GM23338 (cell line): Measurements from ENCODE around the gene CEBPE. TPM values are rescaled to one million over a fixed set of nuclear protein-coding genes. Genes with fewer than 3 reads are reported as not detected.

ENCODE experiments used
- ATAC-seq: fragments of 200-7000 bp; cut with Tn5 transposase; 3 replicates; pipeline ENCODE4 v1.9.1; 2020
- DNase-seq: peaks from one replicate; pipeline ENCODE4 v3.0.0-alpha.2; 2015; ENCODE audit warnings: low spot score
- H2AFZ ChIP-seq: fragments of 200-600 bp; sonication (generic); 2 replicates; pipeline ENCODE4 v1.8.0; 2016; ENCODE audit warnings: antibody characterized with exemption, mild to moderate bottlenecking, moderate library complexity
- H3F3A ChIP-seq: fragments of 200-600 bp; sonication (generic); replicated peaks from 2 replicates; pipeline ENCODE4 v1.8.0; 2017; ENCODE audit warnings: antibody characterized with exemption, mixed run types, low read depth
- H3K27ac ChIP-seq: fragments of 200-600 bp; sonication (generic); 2 replicates; pipeline ENCODE4 v1.6.1; 2016; ENCODE audit warnings: low read depth
- H3K27me3 ChIP-seq: fragments of 200-600 bp; sonication (generic); 2 replicates; pipeline ENCODE4 v1.8.0; 2016; ENCODE audit warnings: mild to moderate bottlenecking, mixed run types, moderate library complexity; ENCODE audit not compliant: insufficient read depth
- H3K36me3 ChIP-seq: fragments of 200-600 bp; sonication (generic); 2 replicates; pipeline ENCODE4 v1.8.0; 2016; ENCODE audit warnings: mild to moderate bottlenecking; ENCODE audit not compliant: insufficient read depth
- H3K4me1 ChIP-seq: fragments of 200-600 bp; sonication (generic); 2 replicates; pipeline ENCODE4 v1.8.0; 2016; ENCODE audit warnings: mild to moderate bottlenecking, moderate library complexity; ENCODE audit not compliant: insufficient read depth
- H3K4me2 ChIP-seq: fragments of 200-600 bp; sonication (generic); 2 replicates; pipeline ENCODE4 v1.7.1; 2017; ENCODE audit warnings: mixed run types
- H3K4me3 ChIP-seq: fragments of 200-600 bp; sonication (generic); 2 replicates; pipeline ENCODE4 v1.6.1; 2016; ENCODE audit warnings: mixed run types
- H3K79me2 ChIP-seq: fragments of 200-600 bp; sonication (generic); replicated peaks from 2 replicates; pipeline ENCODE4 v1.8.0; 2017; ENCODE audit warnings: mild to moderate bottlenecking; ENCODE audit not compliant: insufficient read depth
- H3K9me2 ChIP-seq: fragments of 200-600 bp; sonication (generic); 2 replicates; pipeline ENCODE4 v1.8.0; 2017; ENCODE audit not compliant: insufficient read depth
- H4K20me1 ChIP-seq: fragments of 200-600 bp; sonication (generic); replicated peaks from 2 replicates; pipeline ENCODE4 v1.8.0; 2017; ENCODE audit warnings: mild to moderate bottlenecking; ENCODE audit not compliant: insufficient read depth
- H3K27ac Mint-ChIP-seq: 2 replicates; pipeline ENCODE4 v1.8.0; 2020; ENCODE audit warnings: inconsistent platforms, mild to moderate bottlenecking, moderate library complexity, mixed read lengths
- H3K27me3 Mint-ChIP-seq: 3 replicates; pipeline ENCODE4 v1.8.0; 2022; ENCODE audit warnings: low read depth, mild to moderate bottlenecking, moderate library complexity, mixed read lengths, inconsistent platforms; ENCODE audit not compliant: insufficient read depth, poor library complexity
- H3K36me3 Mint-ChIP-seq: 3 replicates; pipeline ENCODE4 v1.8.0; 2021; ENCODE audit warnings: low read depth, mild to moderate bottlenecking, inconsistent platforms, moderate library complexity, mixed read lengths
- H3K4me1 Mint-ChIP-seq: 3 replicates; pipeline ENCODE4 v1.8.0; 2020; ENCODE audit warnings: mild to moderate bottlenecking, inconsistent platforms, mixed read lengths
- H3K4me3 Mint-ChIP-seq: 3 replicates; pipeline ENCODE4 v1.8.0; 2021; ENCODE audit warnings: moderate library complexity, mild to moderate bottlenecking, inconsistent platforms, mixed read lengths
- H3K9me3 Mint-ChIP-seq: 3 replicates; pipeline ENCODE4 v1.8.0; 2020; ENCODE audit warnings: moderate library complexity, mild to moderate bottlenecking, inconsistent platforms, mixed read lengths
- CREB1 ChIP-seq: fragments of 250-450 bp; sonication (Bioruptor Pico); IDR thresholded peaks from 2 replicates; pipeline ENCODE4 v1.5.0; 2020; ENCODE audit warnings: low read depth, mild to moderate bottlenecking, moderate library complexity
- CTCF ChIP-seq, 2 experiments: fragments of 200-600 bp in 1 of 2; sonication (generic) in 1 of 2; conservative IDR thresholded peaks; 2 replicates each; pipeline versions ENCODE4 v1.5.1 to v1.6.1; 2016 to 2017; ENCODE audit warnings: antibody characterized with exemption in 2 of 2, low read depth in 2 of 2, mild to moderate bottlenecking in 2 of 2, moderate library complexity in 1 of 2
- EZH2 ChIP-seq: fragments of 200-600 bp; sonication (generic); IDR thresholded peaks from one replicate; pipeline ENCODE4 v1.8.0; 2017; ENCODE audit warnings: antibody characterized with exemption, mild to moderate bottlenecking, low read depth; ENCODE audit not compliant: unreplicated experiment
- EZH2phosphoT487 ChIP-seq: fragments of 200-600 bp; sonication (generic); IDR thresholded peaks from one replicate; pipeline ENCODE4 v1.8.1; 2018; ENCODE audit warnings: antibody characterized with exemption; ENCODE audit not compliant: unreplicated experiment
- JUNB ChIP-seq: IDR thresholded peaks from one replicate; pipeline ENCODE4 v1.6.1; 2016; ENCODE audit warnings: antibody characterized with exemption; ENCODE audit not compliant: unreplicated experiment
- NANOG ChIP-seq: IDR thresholded peaks from 2 replicates; pipeline ENCODE4 v1.6.1; 2016; ENCODE audit warnings: antibody characterized with exemption, borderline replicate concordance
- POLR2AphosphoS5 ChIP-seq: IDR thresholded peaks from 2 replicates; pipeline ENCODE4 v1.6.1; 2016; ENCODE audit warnings: antibody characterized with exemption, low read depth
- STAT1 ChIP-seq: IDR thresholded peaks from one replicate; pipeline ENCODE4 v1.6.1; 2016; ENCODE audit warnings: antibody characterized with exemption; ENCODE audit not compliant: unreplicated experiment
- ZNF114 ChIP-seq: fragments of 250-450 bp; sonication (Bioruptor Pico); IDR thresholded peaks from 2 replicates; pipeline ENCODE4 v1.5.0; 2020; ENCODE audit warnings: mild to moderate bottlenecking, moderate library complexity
- ZNF331 ChIP-seq: fragments of 250-450 bp; sonication (Bioruptor Pico); IDR thresholded peaks from 2 replicates; pipeline ENCODE4 v1.5.0; 2020; ENCODE audit warnings: low read depth, mild to moderate bottlenecking, moderate library complexity
- polyA plus RNA-seq: library from polyadenylated mRNA; unstranded; fragments of >200 nt; fragmentation: Nextera tagmentation; extraction: Ambion mirVana; gene quantifications from 2 replicates; pipeline ENCODE4 v1.2.1, GENCODE V29; 2016
- total RNA-seq: library from RNA; depleted of rRNA; stranded (reverse); fragments of >200 nt; shearing (Covaris generic); gene quantifications from 2 replicates; pipeline ENCODE4 v1.2.3, GENCODE V29; 2014
- TF ChIP-seq, protein P1 (sequence below): IDR thresholded peaks from 2 replicates; pipeline ENCODE4 v1.6.1; 2016; ENCODE audit warnings: antibody characterized with exemption
- TF ChIP-seq, protein P2 (sequence below): IDR thresholded peaks from one replicate; pipeline ENCODE4 v1.6.1; 2018; ENCODE audit warnings: antibody characterized with exemption; ENCODE audit not compliant: unreplicated experiment

Gene CEBPE
- total and polyA plus RNA-seq, 2 experiments from 2014 or later = not detected

- ATAC-seq (peak; percentile 67), DNase-seq (no peak)
- H3K4me3 ChIP-seq = no peak overlapping the region
- no peak overlapping the region; the same call in 2 of the 3 replicates for H3K4me3 Mint-ChIP-seq
- H3K9me2 ChIP-seq = no peaks in the 10 kb centered on the region
- TF ChIP-seq CTCF (conservative IDR thresholded peaks at IDR 0.05; ENCODE audit: low read depth in 2 of 2) (peak in 1 of 2 experiments; percentile 26; a peak in 2 of 4 replicates), NANOG (no peak)
- peak overlapping the region; percentile 32; the same call in 1 of the 2 replicates for H3K27ac ChIP-seq
- peaks cover 14% of the 10 kb centered on the region for H3K27me3 Mint-ChIP-seq
- H3K36me3 ChIP-seq = peaks cover 9% of the 10 kb centered on the region
- H3F3A ChIP-seq = no peaks in the 10 kb centered on the region; the same call in 1 of the 2 replicates
- H4K20me1 ChIP-seq = no peaks in the 10 kb centered on the region
- H3K79me2 ChIP-seq = no peaks in the 10 kb centered on the region
- peaks cover 39% of the 10 kb centered on the region for H3K36me3 Mint-ChIP-seq
- H3K4me2 ChIP-seq = no peak overlapping the region
- H3K27me3 ChIP-seq = no peaks in the 10 kb centered on the region
- 0 out of 2 replicates have a peak overlapping the region, but pooled peaks have one; percentile 33 for H3K27ac Mint-ChIP-seq
- H3K4me1 Mint-ChIP-seq = peaks cover 41% of the 10 kb centered on the region
- H3K9me3 Mint-ChIP-seq = no peaks in the 10 kb centered on the region; the same call in 2 of the 3 replicates
- peaks cover 28% of the 10 kb centered on the region for H3K4me1 ChIP-seq
- no peak overlapping the region for H2AFZ ChIP-seq
Observed at GRCh38 chr14:23125933-23126524, 7.0 kb upstream of the CEBPE start.

- Mint-ChIP-seq H3K4me3 (no peak overlapping the region), H3K27me3 (peaks cover 19% of the 10 kb centered on the region), H3K27ac (no peak overlapping the region), H3K4me1 (peaks cover 51% of the 10 kb centered on the region), H3K36me3 (peaks cover 29% of the 10 kb centered on the region), H3K9me3 (no peaks in the 10 kb centered on the region; the same call in 2 of the 3 replicates)
- ATAC-seq (no peak), DNase-seq (no peak)
- H3K27me3 ChIP-seq = no peaks in the 10 kb centered on the region
- H3K36me3 ChIP-seq = no peaks in the 10 kb centered on the region
- H3K4me2 ChIP-seq = no peak overlapping the region
- no peak overlapping the region for H3K4me3 ChIP-seq
- no peaks in the 10 kb centered on the region for H3K9me2 ChIP-seq
- H3K79me2 ChIP-seq = no peaks in the 10 kb centered on the region
- H3F3A ChIP-seq = no peaks in the 10 kb centered on the region; the same call in 1 of the 2 replicates
- H3K4me1 ChIP-seq = peaks cover 34% of the 10 kb centered on the region
- no peaks in the 10 kb centered on the region for H4K20me1 ChIP-seq
- no peak overlapping the region for H2AFZ ChIP-seq
- H3K27ac ChIP-seq = no peak overlapping the region
- TF ChIP-seq EZH2phosphoT487 = no peak
- TF ChIP-seq JUNB = no peak
- no peak for TF ChIP-seq CREB1 (CRISPR knock-in tag)
- no peak for TF ChIP-seq POLR2AphosphoS5
- no peak for TF ChIP-seq EZH2
- TF ChIP-seq ZNF114 = no peak
- TF ChIP-seq STAT1 = no peak
- TF ChIP-seq, protein P1, sequence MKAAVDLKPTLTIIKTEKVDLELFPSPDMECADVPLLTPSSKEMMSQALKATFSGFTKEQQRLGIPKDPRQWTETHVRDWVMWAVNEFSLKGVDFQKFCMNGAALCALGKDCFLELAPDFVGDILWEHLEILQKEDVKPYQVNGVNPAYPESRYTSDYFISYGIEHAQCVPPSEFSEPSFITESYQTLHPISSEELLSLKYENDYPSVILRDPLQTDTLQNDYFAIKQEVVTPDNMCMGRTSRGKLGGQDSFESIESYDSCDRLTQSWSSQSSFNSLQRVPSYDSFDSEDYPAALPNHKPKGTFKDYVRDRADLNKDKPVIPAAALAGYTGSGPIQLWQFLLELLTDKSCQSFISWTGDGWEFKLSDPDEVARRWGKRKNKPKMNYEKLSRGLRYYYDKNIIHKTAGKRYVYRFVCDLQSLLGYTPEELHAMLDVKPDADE = no peak
- TF ChIP-seq, protein P2, sequence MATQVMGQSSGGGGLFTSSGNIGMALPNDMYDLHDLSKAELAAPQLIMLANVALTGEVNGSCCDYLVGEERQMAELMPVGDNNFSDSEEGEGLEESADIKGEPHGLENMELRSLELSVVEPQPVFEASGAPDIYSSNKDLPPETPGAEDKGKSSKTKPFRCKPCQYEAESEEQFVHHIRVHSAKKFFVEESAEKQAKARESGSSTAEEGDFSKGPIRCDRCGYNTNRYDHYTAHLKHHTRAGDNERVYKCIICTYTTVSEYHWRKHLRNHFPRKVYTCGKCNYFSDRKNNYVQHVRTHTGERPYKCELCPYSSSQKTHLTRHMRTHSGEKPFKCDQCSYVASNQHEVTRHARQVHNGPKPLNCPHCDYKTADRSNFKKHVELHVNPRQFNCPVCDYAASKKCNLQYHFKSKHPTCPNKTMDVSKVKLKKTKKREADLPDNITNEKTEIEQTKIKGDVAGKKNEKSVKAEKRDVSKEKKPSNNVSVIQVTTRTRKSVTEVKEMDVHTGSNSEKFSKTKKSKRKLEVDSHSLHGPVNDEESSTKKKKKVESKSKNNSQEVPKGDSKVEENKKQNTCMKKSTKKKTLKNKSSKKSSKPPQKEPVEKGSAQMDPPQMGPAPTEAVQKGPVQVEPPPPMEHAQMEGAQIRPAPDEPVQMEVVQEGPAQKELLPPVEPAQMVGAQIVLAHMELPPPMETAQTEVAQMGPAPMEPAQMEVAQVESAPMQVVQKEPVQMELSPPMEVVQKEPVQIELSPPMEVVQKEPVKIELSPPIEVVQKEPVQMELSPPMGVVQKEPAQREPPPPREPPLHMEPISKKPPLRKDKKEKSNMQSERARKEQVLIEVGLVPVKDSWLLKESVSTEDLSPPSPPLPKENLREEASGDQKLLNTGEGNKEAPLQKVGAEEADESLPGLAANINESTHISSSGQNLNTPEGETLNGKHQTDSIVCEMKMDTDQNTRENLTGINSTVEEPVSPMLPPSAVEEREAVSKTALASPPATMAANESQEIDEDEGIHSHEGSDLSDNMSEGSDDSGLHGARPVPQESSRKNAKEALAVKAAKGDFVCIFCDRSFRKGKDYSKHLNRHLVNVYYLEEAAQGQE = no peak
- TF ChIP-seq NANOG = no peak
- TF ChIP-seq CTCF (conservative IDR thresholded peaks at IDR 0.05; ENCODE audit: low read depth in 2 of 2) = no peak
- TF ChIP-seq ZNF331 (CRISPR knock-in tag) = no peak
Observed at GRCh38 chr14:23125011-23125410, 6.0 kb upstream of the CEBPE start.
